Left ventricle myocardium inferior (tissue), 1 donor: Measurements from ENCODE around the gene BCAS3. TPM values are rescaled to one million over a fixed set of nuclear protein-coding genes. Genes with fewer than 3 reads are reported as not detected.

Experiments used
- DNase-seq: peaks from one replicate; pipeline ENCODE4 v3.0.0-alpha.2; 2020
- H3K27ac ChIP-seq: fragments of 200-600 bp; replicated peaks from 2 replicates; pipeline ENCODE4 v1.8.0; 2021
- H3K27me3 ChIP-seq: fragments of 200-600 bp; 2 replicates; pipeline ENCODE4 v1.8.0; 2021; ENCODE audit warnings: low read depth
- H3K36me3 ChIP-seq: fragments of 200-600 bp; 2 replicates; pipeline ENCODE4 v1.8.0; 2021
- H3K4me1 ChIP-seq: fragments of 200-600 bp; 2 replicates; pipeline ENCODE4 v1.8.0; 2021
- H3K4me3 ChIP-seq: fragments of 200-600 bp; 2 replicates; pipeline ENCODE4 v1.8.0; 2021; ENCODE audit warnings: mild to moderate bottlenecking, moderate library complexity
- H3K9me3 ChIP-seq: fragments of 200-600 bp; replicated peaks from 2 replicates; pipeline ENCODE4 v1.8.0; 2021
- CTCF ChIP-seq: fragments of 200-600 bp; IDR thresholded peaks from 2 replicates; pipeline ENCODE4 v1.8.0; 2021; ENCODE audit warnings: antibody characterized with exemption, mild to moderate bottlenecking, borderline replicate concordance
- intact Hi-C: fragments of 100-400 bp; cut with micrococcal nuclease; formaldehyde crosslinking; loops from one replicate; pipeline ENCODE4 v1.11.0; 2022
- total RNA-seq: library from RNA; stranded (reverse); fragmentation: NEBNext Ultra II Directional; extraction: Animal tissue kit (Norgen Biotek cat#: 25700); gene quantifications from one replicate; pipeline ENCODE4 v1.2.1, GENCODE V29; 2021
- donor health status: DM: no; HTN: yes; CAD: no; lungs with severe emphysema.

The BCAS3 gene
- total RNA-seq, 1 donor from 2014 or later: 16.5 TPM

- intact Hi-C loops: no loop called here
- Histone ChIP-seq H3K27me3 (no peaks in the 10 kb centered on the region), H3K36me3 (no peaks in the 10 kb centered on the region), H3K4me1 (no peaks in the 10 kb centered on the region), H3K27ac (no peak overlapping the region), H3K9me3 (peaks cover under 1% of the 10 kb centered on the region), H3K4me3 (no peak overlapping the region)
- no peak for DNase-seq
- TF ChIP-seq CTCF: no peak
Observed at GRCh38 chr17:61097781-61098180, 420.1 kb downstream of the BCAS3 start.

- TF ChIP-seq CTCF: no peak
- intact Hi-C loops: no loop called here
Observed at GRCh38 chr17:61106354-61106753, 428.7 kb downstream of the BCAS3 start.

GRCh38 chr17:61116577-61116976, 438.9 kb downstream of the BCAS3 start:
- intact Hi-C loops: no loop called here
- DNase-seq: no peak
- Histone ChIP-seq H3K36me3 (peaks cover 7% of the 10 kb centered on the region), H3K27ac (no peak overlapping the region), H3K9me3 (peaks cover 18% of the 10 kb centered on the region), H3K4me3 (no peak overlapping the region), H3K4me1 (no peaks in the 10 kb centered on the region), H3K27me3 (no peaks in the 10 kb centered on the region)
- TF ChIP-seq CTCF: no peak

More at GRCh38 chr17:61106354-61106753, 428.7 kb downstream of the BCAS3 start:
- Histone ChIP-seq H3K36me3 (no peaks in the 10 kb centered on the region), H3K27ac (no peak overlapping the region), H3K9me3 (no peaks in the 10 kb centered on the region), H3K27me3 (no peaks in the 10 kb centered on the region), H3K4me3 (no peak overlapping the region), H3K4me1 (peaks cover 5% of the 10 kb centered on the region)
- no peak for DNase-seq

GRCh38 chr17:61117983-61118382, 440.3 kb downstream of the BCAS3 start:
- H3K9me3 ChIP-seq: peaks cover 18% of the 10 kb centered on the region
- H3K4me1 ChIP-seq: no peaks in the 10 kb centered on the region
- H3K27me3 ChIP-seq: no peaks in the 10 kb centered on the region
- DNase-seq: no peak
- H3K36me3 ChIP-seq: peaks cover 7% of the 10 kb centered on the region
- no peak overlapping the region for H3K27ac ChIP-seq
- no peak for TF ChIP-seq CTCF
- no peak overlapping the region for H3K4me3 ChIP-seq
- intact Hi-C loops: no loop called here

GRCh38 chr17:61118871-61119270, 441.2 kb downstream of the BCAS3 start:
- intact Hi-C loops: no loop called here
- no peak for TF ChIP-seq CTCF
- no peaks in the 10 kb centered on the region for H3K4me1 ChIP-seq
- peaks cover 7% of the 10 kb centered on the region for H3K36me3 ChIP-seq
- no peak overlapping the region for H3K27ac ChIP-seq
- no peak for DNase-seq
- no peaks in the 10 kb centered on the region for H3K27me3 ChIP-seq
- H3K9me3 ChIP-seq: peaks cover 18% of the 10 kb centered on the region
- no peak overlapping the region for H3K4me3 ChIP-seq
